ENCODE measurements around the gene SPATA16. TPM values are rescaled to one million over a fixed set of nuclear protein-coding genes. Genes with fewer than 3 reads are reported as not detected.

Gene SPATA16
- total RNA-seq, 1 experiment from 2014 or later, result 0.44 TPM

- TF ChIP-seq ZNF532 (CRISPR knock-in tag; IDR thresholded peaks at IDR 0.05; ENCODE audit: borderline replicate concordance) (no peak), FOXJ3 (CRISPR knock-in tag; IDR thresholded peaks at IDR 0.05; ENCODE audit: borderline replicate concordance) (no peak)
Observed at GRCh38 chr3:173092038-173092437, 49.0 kb downstream of the SPATA16 start (continued).

- ATAC-seq, result no peak
- Mint-ChIP-seq H3K36me3 (peaks cover 15% of the 10 kb centered on the region), H3K9me3 (peaks cover 37% of the 10 kb centered on the region), H3K27ac (no peak overlapping the region), H3K4me3 (no peak overlapping the region), H3K4me1 (no peaks in the 10 kb centered on the region), H3K27me3 (ENCODE audit: low read depth) (no peaks in the 10 kb centered on the region; the same call in 1 of the 2 replicates)
- TF ChIP-seq FOXK1 (CRISPR knock-in tag; IDR thresholded peaks at IDR 0.05), result no peak
- TF ChIP-seq E2F5 (CRISPR knock-in tag; IDR thresholded peaks at IDR 0.05), result no peak
- no peak for TF ChIP-seq SP1 (CRISPR knock-in tag; conservative IDR thresholded peaks at IDR 0.05)
- TF ChIP-seq NFE2L1 (CRISPR knock-in tag; IDR thresholded peaks at IDR 0.05), result no peak
- TF ChIP-seq MXD4 (CRISPR knock-in tag; IDR thresholded peaks at IDR 0.05; ENCODE audit: borderline replicate concordance), result no peak
- TF ChIP-seq IRF2 (CRISPR knock-in tag; IDR thresholded peaks at IDR 0.05; ENCODE audit: borderline replicate concordance, low read depth), result no peak
- TF ChIP-seq NFATC4 (CRISPR knock-in tag; IDR thresholded peaks at IDR 0.05), result no peak
- no peak for TF ChIP-seq ZBTB43 (CRISPR knock-in tag; IDR thresholded peaks at IDR 0.05)
- TF ChIP-seq PRRX2 (CRISPR knock-in tag; IDR thresholded peaks at IDR 0.05), result no peak
- no peak for TF ChIP-seq ZMAT4 (CRISPR knock-in tag; IDR thresholded peaks at IDR 0.05)
- no peak for DNase-seq (ENCODE audit: low spot score)
- POLR2A ChIA-PET, result no interaction called here
- CTCF ChIA-PET, result no interaction called here
Observed at GRCh38 chr3:173090492-173090891, 50.5 kb downstream of the SPATA16 start.

- no peak overlapping the region for H3K27ac Mint-ChIP-seq
- H3K27me3 Mint-ChIP-seq (ENCODE audit: low read depth), result no peaks in the 10 kb centered on the region; the same call in 1 of the 2 replicates
- POLR2A ChIA-PET, result no interaction called here
Observed at GRCh38 chr3:173089283-173089682, 51.8 kb downstream of the SPATA16 start.

More at GRCh38 chr3:173089283-173089682, 51.8 kb downstream of the SPATA16 start:
- Mint-ChIP-seq H3K9me3 (peaks cover 49% of the 10 kb centered on the region), H3K4me1 (no peaks in the 10 kb centered on the region), H3K36me3 (peaks cover 27% of the 10 kb centered on the region), H3K4me3 (no peak overlapping the region)
- no peak for ATAC-seq
- CTCF ChIA-PET, result no interaction called here
- DNase-seq (ENCODE audit: low spot score), result no peak
- TF ChIP-seq E2F4 (CRISPR knock-in tag; IDR thresholded peaks at IDR 0.05; ENCODE audit: borderline replicate concordance, low read depth) (no peak), EMX1 (CRISPR knock-in tag; IDR thresholded peaks at IDR 0.05) (no peak), ERG (CRISPR knock-in tag; IDR thresholded peaks at IDR 0.05) (no peak), FOXJ3 (CRISPR knock-in tag; IDR thresholded peaks at IDR 0.05; ENCODE audit: borderline replicate concordance) (no peak), SOX15 (CRISPR knock-in tag; IDR thresholded peaks at IDR 0.05) (no peak), ATF3 (CRISPR knock-in tag; conservative IDR thresholded peaks at IDR 0.05) (no peak)
